B cell (primary cell): Measurements from ENCODE around the gene ZBTB4. TPM values are rescaled to one million over a fixed set of nuclear protein-coding genes. Genes with fewer than 3 reads are reported as not detected.
A peak's percentile ranks its signal among the peaks of the same experiment; 100 is the strongest.

Experiments used
- ATAC-seq: fragments of 200-7000 bp; cut with Tn5 transposase; one replicate; pipeline ENCODE4 v1.10.0; 2021; ENCODE audit warnings: low read depth, mild to moderate bottlenecking, moderate number of reproducible peaks, moderate library complexity
- CTCF ChIA-PET: fragments of 350-600 bp; sonication (Branson Sonifier 250); formaldehyde crosslinking; loops from one replicate; lab custom pipeline; 2021; ENCODE audit warnings: antibody characterized with exemption, inconsistent platforms; lab: Charles Lee
- POLR2A ChIA-PET: fragments of 350-600 bp; sonication (Branson Sonifier 250); formaldehyde crosslinking; loops from one replicate; lab custom pipeline; 2021; ENCODE audit warnings: antibody characterized with exemption; lab: Charles Lee
- DNase-seq: peaks from one replicate; pipeline ENCODE4 v3.0.0; 2013
- H2AFZ ChIP-seq: 2 replicates; pipeline ENCODE4 v1.6.1; 2012; ENCODE audit warnings: mild to moderate bottlenecking, low read depth, low read length; ENCODE audit not compliant: insufficient read depth, poor library complexity, severe bottlenecking
- H3K27ac ChIP-seq, 2 donors: 1 replicate in 1 of 2; 2 replicates in 1 of 2; pipeline ENCODE4 v1.5.1; 2012 to 2013; ENCODE audit warnings: low read length in 2 of 2, mild to moderate bottlenecking in 2 of 2, moderate library complexity in 1 of 2
- H3K27me3 ChIP-seq, 4 experiments: fragments of 200-600 bp in 1 of 4; sonication (generic) in 1 of 4; replicated peaks in 1 of 4; 1 replicate in 2 of 4; 2 replicates in 2 of 4; pipeline versions ENCODE4 v1.6.1 to v1.7.0; 2013 to 2016; ENCODE audit warnings: low read length in 3 of 4, mild to moderate bottlenecking in 2 of 4, mixed read lengths in 1 of 4, moderate library complexity in 1 of 4; ENCODE audit not compliant: insufficient read depth in 4 of 4, control insufficient read depth in 3 of 4; ENCODE audit errors: control extremely low read depth in 1 of 4
- H3K36me3 ChIP-seq, 2 experiments: replicated peaks in 1 of 2; 1 replicate in 1 of 2; 2 replicates in 1 of 2; pipeline versions ENCODE4 v1.6.1 to v1.7.1; 2013; ENCODE audit warnings: low read length in 1 of 2; ENCODE audit not compliant: insufficient read depth in 2 of 2, control insufficient read depth in 1 of 2; ENCODE audit errors: control extremely low read depth in 1 of 2, extremely low read depth in 1 of 2
- H3K4me1 ChIP-seq, 2 donors: fragments of 200-600 bp in 1 of 2; sonication (generic) in 1 of 2; 1 replicate in 1 of 2; 2 replicates in 1 of 2; pipeline versions ENCODE4 v1.5.1 to v1.6.1; 2013 to 2017; ENCODE audit warnings: low read length in 2 of 2; ENCODE audit not compliant: control insufficient read depth in 2 of 2, insufficient read depth in 2 of 2
- H3K4me2 ChIP-seq: replicated peaks from 2 replicates; pipeline ENCODE3; 2012; ENCODE audit warnings: mild to moderate bottlenecking, low read depth, low read length; ENCODE audit not compliant: poor library complexity, severe bottlenecking
- H3K4me3 ChIP-seq, 5 experiments: fragments of 200-600 bp in 1 of 5; sonication (generic) in 1 of 5; 1 replicate in 3 of 5; 2 replicates in 2 of 5; pipeline versions ENCODE4 v1.5.1 to v1.7.0; 2011 to 2016; ENCODE audit warnings: low read length in 4 of 5, mild to moderate bottlenecking in 4 of 5, low read depth in 2 of 5, control low read depth in 1 of 5, moderate library complexity in 1 of 5; ENCODE audit not compliant: insufficient read depth in 1 of 5; ENCODE audit errors: control extremely low read depth in 1 of 5, extremely low read depth in 1 of 5
- H3K79me2 ChIP-seq: fragments of 200-600 bp; sonication (generic); one replicate; pipeline ENCODE4 v1.6.0; 2016; ENCODE audit warnings: low read length; ENCODE audit not compliant: control insufficient read depth, insufficient read depth
- H3K9ac ChIP-seq: fragments of 200-600 bp; sonication (generic); 2 replicates; pipeline ENCODE4 v1.6.1; 2017; ENCODE audit warnings: mild to moderate bottlenecking, low read length, moderate library complexity
- H3K9me3 ChIP-seq, 3 donors: one replicate each; pipeline versions ENCODE4 v1.6.1 to v1.7.1; 2013; ENCODE audit warnings: low read length in 2 of 3; ENCODE audit not compliant: control insufficient read depth in 2 of 3, insufficient read depth in 1 of 3; ENCODE audit errors: control extremely low read depth in 1 of 3
- H4K20me1 ChIP-seq: 2 replicates; pipeline ENCODE4 v1.6.0; 2012; ENCODE audit warnings: mild to moderate bottlenecking, low read length; ENCODE audit not compliant: insufficient read depth, control insufficient read depth, poor library complexity, severe bottlenecking
- H3K27ac Mint-ChIP-seq: one replicate; pipeline ENCODE4 v1.8.0; 2021; ENCODE audit warnings: mixed read lengths
- H3K27me3 Mint-ChIP-seq: one replicate; pipeline ENCODE4 v1.8.0; 2021; ENCODE audit warnings: mixed read lengths
- H3K4me1 Mint-ChIP-seq: one replicate; pipeline ENCODE4 v1.8.0; 2021; ENCODE audit warnings: mixed read lengths
- H3K4me3 Mint-ChIP-seq: one replicate; pipeline ENCODE4 v1.8.0; 2021; ENCODE audit warnings: mixed read lengths
- H3K9me3 Mint-ChIP-seq: one replicate; pipeline ENCODE4 v1.8.0; 2022; ENCODE audit warnings: mixed read lengths; ENCODE audit not compliant: insufficient read depth
- CTCF ChIP-seq: fragments of 200-600 bp; IDR thresholded peaks from one replicate; pipeline ENCODE4 v1.8.0; 2022; ENCODE audit warnings: antibody characterized with exemption, mild to moderate bottlenecking
- EZH2 ChIP-seq: IDR thresholded peaks from 2 replicates; pipeline ENCODE4 v1.6.1; 2012; ENCODE audit warnings: borderline replicate concordance, low read depth, mild to moderate bottlenecking, moderate library complexity, low read length; ENCODE audit not compliant: insufficient read depth, poor library complexity, severe bottlenecking
- WGBS: methylation state at CpG from one replicate; pipeline ENCODE4 v1.1.5; 2013; ENCODE audit warnings: missing lambda C conversion rate; ENCODE audit not compliant: insufficient coverage; 5-methylcytosine and 5-hydroxymethylcytosine counted together
- intact Hi-C: fragments of 100-400 bp; cut with micrococcal nuclease; formaldehyde crosslinking; loops from one replicate; pipeline ENCODE4 v1.10.0; 2022
- polyA plus RNA-seq: library from polyadenylated mRNA; depleted of rRNA; stranded (reverse); fragments of >200 nt; gene quantifications from 2 replicates; pipeline ENCODE4 v1.2.3, GENCODE V29; 2012
- total RNA-seq, 2 donors: library from RNA; stranded (reverse); fragments of 120-200 nt in 1 of 2; gene quantifications; 1 replicate in 1 of 2; 2 replicates in 1 of 2; pipeline versions ENCODE4 v1.2.3 to v1.2.4, GENCODE V29; 2013 to 2022

Gene ZBTB4
- total and polyA plus RNA-seq, 2 donors (not counting 1 experiment from before 2014, with no cell fraction given): 19.2 to 62.4 TPM

- Histone ChIP-seq H3K9me3 (peaks cover 0 to 7% (median 0%) of the 10 kb centered on the region in 3 donors), H3K36me3 (no peaks in the 10 kb centered on the region), H3K27me3 (no peaks in the 10 kb centered on the region), H3K9ac (no peak overlapping the region), H2AFZ (peak overlapping the region; percentile 5), H3K4me3 (no peak overlapping the region), H3K4me2 (no peak overlapping the region), H3K27ac (no peak overlapping the region), H3K79me2 (no peaks in the 10 kb centered on the region), H3K4me1 (no peaks in the 10 kb centered on the region), H4K20me1 (no peaks in the 10 kb centered on the region)
- Mint-ChIP-seq H3K27ac (no peak overlapping the region), H3K4me1 (no peaks in the 10 kb centered on the region), H3K27me3 (no peaks in the 10 kb centered on the region), H3K4me3 (no peak overlapping the region), H3K9me3 (no peaks in the 10 kb centered on the region)
- peak; percentile 68 for DNase-seq
- intact Hi-C loops: loop anchor here (1.0 kb wide), 1 partner anchor 38 kb away; the partner anchor contains the start of gene SENP3
- 65% methylated on average over 7 of the region's 10 CpGs for WGBS
- TF ChIP-seq CTCF (peak; percentile 71), EZH2 (no peak)
- CTCF ChIA-PET: interaction anchor here (0.7 to 19.2 kb wide), 11 partner anchors 9 to 167 kb away, joined by 3 to 666 read pairs (median 4); partner anchors contain the start of genes SENP3, SOX15, TNFSF12 and TNFSF13
- POLR2A ChIA-PET: interaction anchor here (0.6 to 1.0 kb wide), 3 partner anchors 29 to 426 kb away, joined by 4 to 7 read pairs (median 6); no protein-coding TSS in a partner anchor
- peak; percentile 51 for ATAC-seq
These were observed 43.6 kb upstream of the ZBTB4 start for GRCh38 chr17:7523033-7523432.

GRCh38 chr17:7515911-7516610, 36.6 kb upstream of the ZBTB4 start:
- no peak overlapping the region for H3K4me2 ChIP-seq
- Mint-ChIP-seq H3K4me3 (no peak overlapping the region), H3K27me3 (no peaks in the 10 kb centered on the region), H3K9me3 (no peaks in the 10 kb centered on the region), H3K27ac (no peak overlapping the region), H3K4me1 (no peaks in the 10 kb centered on the region)
- no peak overlapping the region for H2AFZ ChIP-seq
- WGBS: 85% methylated on average over 9 of the region's 13 CpGs
- no peak overlapping the region for H3K9ac ChIP-seq
- ATAC-seq: no peak
- ChIA-PET POLR2A (interaction anchor here (0.7 to 4.2 kb wide), 3 partner anchors 36 to 170 kb away, joined by 3 to 32 read pairs (median 5); partner anchors contain the start of genes SENP3 and TNFSF13), CTCF (interaction anchor here (0.7 to 19.2 kb wide), 17 partner anchors 9 to 470 kb away, joined by 3 to 666 read pairs (median 9); partner anchors contain the start of genes CD68, MPDU1, SENP3 and SOX15)
- TF ChIP-seq EZH2 (no peak), CTCF (no peak)
- H4K20me1 ChIP-seq: no peaks in the 10 kb centered on the region
- no peaks in the 10 kb centered on the region for H3K4me1 ChIP-seq
- no peaks in the 10 kb centered on the region for H3K79me2 ChIP-seq
- no peak overlapping the region for H3K27ac ChIP-seq
- DNase-seq: no peak
- H3K9me3 ChIP-seq: no peaks in the 10 kb centered on the region
- H3K27me3 ChIP-seq: no peaks in the 10 kb centered on the region
- intact Hi-C loops: loop anchor here (2.0 kb wide), 1 partner anchor 171 kb away; the partner anchor contains the start of gene TP53
- H3K36me3 ChIP-seq: peaks cover 6 to 32% of the 10 kb centered on the region in 2 experiments
- H3K4me3 ChIP-seq: no peak overlapping the region
